Gastrocnemius medialis (tissue), 4 donors: ENCODE results near the gene FREM2. TPM values are rescaled to one million over a fixed set of nuclear protein-coding genes. Genes with fewer than 3 reads are reported as not detected.

ENCODE experiments used
- ATAC-seq, 2 donors: fragments of 150-250 bp; one replicate each; pipeline ENCODE4 v1.9.1; 2016
- DNase-seq, 2 donors: peaks; one replicate each; pipeline ENCODE4 v3.0.0-alpha.2; 2019
- H3K27ac ChIP-seq, 4 donors: fragments of 200-600 bp; sonication (generic); 1 replicate in 1 of 4; 2 replicates in 3 of 4; pipeline ENCODE4 v1.5.1; 2016 to 2018; ENCODE audit warnings: mild to moderate bottlenecking in 2 of 4, moderate library complexity in 1 of 4
- H3K27me3 ChIP-seq, 3 donors: fragments of 200-600 bp; sonication (generic) in 2 of 3; 1 replicate in 1 of 3; 2 replicates in 2 of 3; pipeline versions ENCODE4 v1.5.1 to v1.6.0; 2016 to 2019; ENCODE audit warnings: mild to moderate bottlenecking in 1 of 3, moderate library complexity in 1 of 3
- H3K36me3 ChIP-seq, 2 donors: fragments of 200-600 bp; sonication (generic) in 1 of 2; one replicate each; pipeline ENCODE4 v1.5.1; 2017 to 2018
- H3K4me1 ChIP-seq, 2 donors: fragments of 200-600 bp; sonication (generic) in 1 of 2; one replicate each; pipeline ENCODE4 v1.5.1; 2016 to 2017; ENCODE audit warnings: mild to moderate bottlenecking in 2 of 2
- H3K4me3 ChIP-seq, 4 donors: fragments of 200-600 bp; sonication (generic) in 3 of 4; 1 replicate in 1 of 4; 2 replicates in 3 of 4; pipeline ENCODE4 v1.5.1; 2016 to 2019; ENCODE audit warnings: mild to moderate bottlenecking in 2 of 4
- H3K9me3 ChIP-seq, 3 donors: fragments of 200-600 bp; sonication (generic) in 2 of 3; 1 replicate in 1 of 3; 2 replicates in 2 of 3; pipeline ENCODE4 v1.5.1; 2016 to 2019
- CTCF ChIP-seq, 5 experiments: fragments of 450-650 bp in 3 of 5; fragments of 200-600 bp in 2 of 5; sonication (generic) in 2 of 5; IDR thresholded peaks in 4 of 5; conservative IDR thresholded peaks in 1 of 5; 1 replicate in 4 of 5; 2 replicates in 1 of 5; pipeline ENCODE4 v1.5.1; 2016 to 2019; ENCODE audit warnings: antibody characterized with exemption in 5 of 5, mild to moderate bottlenecking in 3 of 5, moderate library complexity in 3 of 5
- POLR2A ChIP-seq, 2 donors: fragments of 450-650 bp; IDR thresholded peaks; one replicate each; pipeline ENCODE4 v1.6.1; 2017; ENCODE audit warnings: antibody characterized with exemption in 2 of 2, mild to moderate bottlenecking in 2 of 2, moderate library complexity in 2 of 2
- in situ Hi-C, 4 donors: fragments of 200-750 bp; cut with MboI; loops; one replicate each; pipeline versions ENCODE4 v1.15.0 to v1.8.0; 2017; ENCODE audit warnings: low sequenced_read_pairs in 4 of 4
- intact Hi-C: fragments of 100-400 bp; cut with DNase I; formaldehyde crosslinking; loops from one replicate; pipeline ENCODE4 v1.15.1; 2023; ENCODE audit warnings: low total_unique reads
- total RNA-seq, 4 donors: library from RNA; depleted of rRNA; stranded (reverse); fragments of >200 nt; gene quantifications; one replicate each; pipeline versions ENCODE4 v1.1.0 to v1.2.3, GENCODE V29; 2016

FREM2 gene
- total RNA-seq, 4 donors from 2014 or later: 1.3 to 6.4 (median 2.4) TPM

- Histone ChIP-seq H3K36me3 (no peaks in the 10 kb centered on the region), H3K4me1 (no peaks in the 10 kb centered on the region), H3K27me3 (no peaks in the 10 kb centered on the region), H3K27ac (no peak overlapping the region), H3K4me3 (no peak overlapping the region), H3K9me3 (no peaks in the 10 kb centered on the region)
- TF ChIP-seq POLR2A (IDR thresholded peaks at IDR 0.05): no peak
- no peak for TF ChIP-seq CTCF (IDR thresholded peaks at IDR 0.05 in 4 of 5, conservative IDR thresholded peaks at IDR 0.05 in 1 of 5)
- in situ Hi-C loops: no loop called here
- intact Hi-C loops: no loop called here
- ATAC-seq (no peak), DNase-seq (no peak)
Measured at GRCh38 chr13:38888309-38888708, 201.4 kb downstream of the FREM2 start.

GRCh38 chr13:38895075-38895474 is 208.2 kb downstream of the FREM2 start:
- Histone ChIP-seq H3K27me3 (no peaks in the 10 kb centered on the region), H3K27ac (no peak overlapping the region), H3K4me1 (peaks cover 14 to 19% of the 10 kb centered on the region in 2 donors), H3K36me3 (no peaks in the 10 kb centered on the region), H3K9me3 (no peaks in the 10 kb centered on the region), H3K4me3 (no peak overlapping the region)
- peak in 1 of 2 donors; percentile 27 for ATAC-seq
- no peak for DNase-seq
- intact Hi-C loops: no loop called here
- TF ChIP-seq POLR2A (IDR thresholded peaks at IDR 0.05) (no peak), CTCF (IDR thresholded peaks at IDR 0.05 in 4 of 5, conservative IDR thresholded peaks at IDR 0.05 in 1 of 5) (no peak)
- in situ Hi-C loops: no loop called here

GRCh38 chr13:38897521-38897920 is 210.6 kb downstream of the FREM2 start:
- intact Hi-C loops: no loop called here
- Histone ChIP-seq H3K36me3 (no peaks in the 10 kb centered on the region), H3K9me3 (no peaks in the 10 kb centered on the region), H3K4me3 (no peak overlapping the region), H3K27ac (no peak overlapping the region), H3K4me1 (peaks cover 14 to 19% of the 10 kb centered on the region in 2 donors), H3K27me3 (no peaks in the 10 kb centered on the region)
- DNase-seq (no peak), ATAC-seq (no peak)
- in situ Hi-C loops: no loop called here
- TF ChIP-seq POLR2A (IDR thresholded peaks at IDR 0.05) (no peak), CTCF (IDR thresholded peaks at IDR 0.05 in 4 of 5, conservative IDR thresholded peaks at IDR 0.05 in 1 of 5) (no peak)

GRCh38 chr13:38898481-38898880 is 211.6 kb downstream of the FREM2 start:
- Histone ChIP-seq H3K9me3 (no peaks in the 10 kb centered on the region), H3K36me3 (no peaks in the 10 kb centered on the region), H3K27ac (no peak overlapping the region), H3K27me3 (no peaks in the 10 kb centered on the region), H3K4me1 (peaks cover 14 to 19% of the 10 kb centered on the region in 2 donors), H3K4me3 (no peak overlapping the region)
- in situ Hi-C loops: no loop called here
- TF ChIP-seq CTCF (IDR thresholded peaks at IDR 0.05 in 4 of 5, conservative IDR thresholded peaks at IDR 0.05 in 1 of 5): no peak
- TF ChIP-seq POLR2A (IDR thresholded peaks at IDR 0.05): no peak
- ATAC-seq (no peak), DNase-seq (no peak)
- intact Hi-C loops: no loop called here

DNA sequence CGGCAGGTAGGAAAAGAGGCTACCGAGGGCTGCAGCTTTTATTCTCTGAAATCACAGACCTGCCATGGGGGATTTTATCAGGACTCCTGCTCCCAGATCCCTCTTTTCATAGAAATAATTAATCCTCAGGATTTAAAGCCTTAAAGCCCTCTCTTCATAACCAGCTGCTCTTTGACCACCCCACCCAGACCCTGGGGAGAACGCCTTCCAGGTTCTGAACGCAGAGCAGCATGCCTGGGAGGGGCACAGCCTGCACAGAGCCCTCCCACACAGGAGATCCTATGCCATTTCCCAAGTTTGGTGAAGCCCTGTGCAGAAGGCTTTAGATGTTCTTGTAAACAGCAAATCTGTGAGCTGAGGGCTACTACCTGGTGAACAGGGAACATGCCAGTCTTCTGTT is 212.7 kb downstream of the FREM2 start:
- Histone ChIP-seq H3K27me3 (no peaks in the 10 kb centered on the region), H3K36me3 (no peaks in the 10 kb centered on the region), H3K9me3 (no peaks in the 10 kb centered on the region), H3K4me3 (no peak overlapping the region), H3K4me1 (peaks cover 10 to 11% of the 10 kb centered on the region in 2 donors), H3K27ac (no peak overlapping the region)
- ATAC-seq (no peak), DNase-seq (no peak)
- intact Hi-C loops: no loop called here
- TF ChIP-seq POLR2A (IDR thresholded peaks at IDR 0.05) (no peak), CTCF (IDR thresholded peaks at IDR 0.05 in 4 of 5, conservative IDR thresholded peaks at IDR 0.05 in 1 of 5) (no peak)
- in situ Hi-C loops: no loop called here
